NCI-H510A (cell line): Measurements from ENCODE around the gene PPAT.
"Not testable (repeated sequence)": the region's sequence is repeated elsewhere in the genome, so short reads cannot be mapped to it uniquely, and the experiment has no call there.

Experiments
- DNase-seq: peaks from one replicate; lab custom pipeline; 2025; lab: John Stamatoyannopoulos, UW

Gene PPAT

GRCh38 chr4:56374956-56375355, 60.5 kb downstream of the PPAT start:
- no peak for DNase-seq

GRCh38 chr4:56372774-56373173, 62.6 kb downstream of the PPAT start:
- DNase-seq = no peak

GRCh38 chr4:56371426-56372220, 63.8 kb downstream of the PPAT start:
- no peak for DNase-seq

- DNase-seq = no peak
These were observed 65.0 kb downstream of the PPAT start for GRCh38 chr4:56370377-56370776.

GRCh38 chr4:56362981-56363380, 72.4 kb downstream of the PPAT start:
- not testable (repeated sequence) for DNase-seq

- no peak for DNase-seq
These were observed 75.3 kb downstream of the PPAT start for GRCh38 chr4:56360071-56360470.

- no peak for DNase-seq
These were observed 78.8 kb downstream of the PPAT start for GRCh38 chr4:56356650-56357049.

- no peak for DNase-seq
These were observed 86.8 kb downstream of the PPAT start for GRCh38 chr4:56348576-56348975.

- no peak for DNase-seq
These were observed 90.0 kb downstream of the PPAT start for GRCh38 chr4:56345458-56345857.
